Measurements from ENCODE around the gene UBE2D2.

Gene UBE2D2

GRCh38 chr5:139676951-139677735 is 116.0 kb downstream of the UBE2D2 start:
- DNase-seq (ENCODE audit: low spot score) = no peak
